Activated CD4-positive, CD25-positive, alpha-beta regulatory T cell treated with anti-CD3 and anti-CD28 coated beads, Interleukin-2, amount 50 U/mL, for 16 hours (primary cell): ENCODE results near the gene SLC17A8.
"Not testable (repeated sequence)": the region's sequence is repeated elsewhere in the genome, so short reads cannot be mapped to it uniquely, and the experiment has no call there.

Experiments used
- DNase-seq: peaks from one replicate; pipeline ENCODE4 v3.0.0-alpha.2; 2020; ENCODE audit warnings: low read depth, low spot score

The SLC17A8 gene

DNA sequence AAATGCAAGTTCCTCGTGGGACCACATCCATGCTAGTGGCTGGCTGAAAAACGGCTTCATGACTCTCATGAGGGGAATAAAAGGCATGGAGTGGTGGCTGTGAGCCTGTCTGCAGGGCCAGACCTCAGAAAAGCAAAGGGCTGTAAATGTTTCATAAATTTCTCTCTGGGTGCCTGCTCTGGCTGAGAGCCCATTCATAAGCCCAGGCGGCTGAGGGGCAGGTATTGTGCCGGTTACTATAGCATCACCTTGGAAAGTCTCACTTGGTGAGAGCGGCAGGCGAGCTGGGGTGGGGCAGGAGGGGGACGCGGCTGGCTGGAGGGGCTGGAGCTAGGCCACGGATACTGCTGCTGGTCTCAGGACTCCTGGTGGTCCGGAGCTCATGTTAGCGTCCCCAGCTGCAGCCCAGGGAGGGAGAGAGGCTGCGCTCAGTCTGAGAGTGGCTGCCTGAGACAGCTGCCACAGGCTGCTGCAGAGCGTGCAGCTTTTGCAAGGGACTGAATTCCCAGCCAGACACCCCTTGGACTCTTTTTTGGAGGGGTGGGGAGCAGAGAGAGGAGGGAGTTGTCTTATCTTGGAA is at the start of gene SLC17A8:
SLC17A8 (plus strand) TSS at position 431 of the 580 bp plus-strand sequence. CDS start 318 bp downstream, outside the sequence.
- no peak for DNase-seq

DNA sequence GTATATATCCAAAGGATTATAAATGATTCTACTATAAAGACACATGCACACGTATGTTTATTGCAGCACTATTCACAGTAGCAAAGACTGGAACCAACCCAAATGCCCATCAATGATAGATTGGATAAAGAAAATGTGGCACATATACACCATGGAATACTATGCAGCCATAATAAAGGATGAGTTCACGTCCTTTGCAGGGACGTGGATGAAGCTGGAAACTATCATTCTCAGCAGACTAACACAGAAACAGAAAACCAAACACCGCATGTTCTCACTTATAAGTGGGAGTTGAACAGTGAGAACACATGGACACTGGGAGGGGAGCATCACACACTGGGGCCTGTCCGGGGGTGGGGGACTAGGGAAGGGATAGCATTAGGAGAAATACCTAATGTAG is 48.7 kb upstream of the SLC17A8 start:
- not testable (repeated sequence) for DNase-seq

DNA sequence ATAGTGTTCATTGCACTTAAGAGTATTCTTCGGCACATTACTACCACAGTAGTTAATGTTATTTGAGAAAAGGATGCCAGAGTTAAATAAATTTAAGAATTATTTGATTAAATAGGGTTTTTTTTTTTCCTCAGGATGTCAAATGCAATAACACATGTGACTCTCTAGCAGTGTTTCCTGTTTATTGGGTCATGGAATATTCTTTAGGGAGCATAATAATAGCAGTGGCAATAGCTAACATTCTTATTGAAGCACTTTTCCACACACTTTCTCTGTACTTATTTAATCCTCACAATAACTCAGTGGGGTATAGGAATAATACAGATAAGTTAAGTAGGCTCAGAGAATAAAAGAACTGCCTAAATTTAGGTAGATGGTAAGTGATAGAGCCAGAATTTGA is 45.6 kb upstream of the SLC17A8 start:
- DNase-seq = no peak

- DNase-seq = no peak
Observed at GRCh38 chr12:100317371-100317770, 39.5 kb upstream of the SLC17A8 start.

GRCh38 chr12:100324498-100324897 is 32.4 kb upstream of the SLC17A8 start:
- no peak for DNase-seq

- no peak for DNase-seq
Observed at GRCh38 chr12:100326208-100326607, 30.7 kb upstream of the SLC17A8 start.

- no peak for DNase-seq
Observed at GRCh38 chr12:100329800-100330199, 27.1 kb upstream of the SLC17A8 start.

DNA sequence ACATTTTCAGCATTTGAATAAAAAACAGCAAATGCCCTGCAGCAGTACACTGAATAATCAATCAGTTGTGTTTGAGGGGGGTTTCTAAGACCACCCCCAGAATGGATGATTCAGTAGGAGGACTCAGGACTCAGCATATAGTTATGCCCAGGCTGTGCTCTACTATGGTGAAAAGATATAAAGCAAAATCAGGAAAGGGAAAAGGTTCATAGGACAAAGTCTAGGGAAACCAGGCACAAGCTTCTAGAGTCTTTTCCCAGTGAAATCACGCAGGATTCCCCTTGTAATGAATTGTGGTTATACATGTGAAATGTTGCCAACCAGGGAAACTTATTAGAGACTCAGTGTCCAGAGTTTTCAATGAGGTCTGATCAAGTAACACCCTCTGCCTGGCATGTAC is 25.0 kb upstream of the SLC17A8 start:
- no peak for DNase-seq

GRCh38 chr12:100332852-100333251 is 24.0 kb upstream of the SLC17A8 start:
- no peak for DNase-seq

GRCh38 chr12:100337299-100337698 is 19.6 kb upstream of the SLC17A8 start:
- no peak for DNase-seq

- no peak for DNase-seq
Observed at GRCh38 chr12:100337727-100338126, 19.1 kb upstream of the SLC17A8 start.

- DNase-seq = no peak
Observed at GRCh38 chr12:100339071-100339470, 17.8 kb upstream of the SLC17A8 start.

- DNase-seq = not testable (repeated sequence)
Observed at GRCh38 chr12:100342897-100343296, 14.0 kb upstream of the SLC17A8 start.

DNA sequence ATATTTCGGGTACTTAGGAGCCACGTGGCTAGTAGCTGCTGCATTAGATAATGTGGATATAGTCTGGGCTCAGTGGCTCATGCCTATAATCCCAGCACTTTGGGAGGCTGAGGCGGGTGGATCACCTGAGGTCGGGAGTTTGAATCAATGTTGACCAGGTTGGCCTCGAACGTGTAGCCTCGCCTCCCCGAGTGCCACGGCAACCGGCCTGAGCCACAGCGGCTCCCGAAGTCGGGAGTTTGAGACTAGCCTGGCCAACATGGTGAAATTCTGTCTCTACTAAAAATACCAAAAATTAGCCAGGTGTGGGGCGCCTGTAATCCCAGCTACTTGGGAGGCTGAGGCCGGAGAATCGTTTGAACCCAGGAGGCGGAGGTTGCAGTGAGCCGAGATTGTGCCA is 12.5 kb upstream of the SLC17A8 start:
- not testable (repeated sequence) for DNase-seq

DNA sequence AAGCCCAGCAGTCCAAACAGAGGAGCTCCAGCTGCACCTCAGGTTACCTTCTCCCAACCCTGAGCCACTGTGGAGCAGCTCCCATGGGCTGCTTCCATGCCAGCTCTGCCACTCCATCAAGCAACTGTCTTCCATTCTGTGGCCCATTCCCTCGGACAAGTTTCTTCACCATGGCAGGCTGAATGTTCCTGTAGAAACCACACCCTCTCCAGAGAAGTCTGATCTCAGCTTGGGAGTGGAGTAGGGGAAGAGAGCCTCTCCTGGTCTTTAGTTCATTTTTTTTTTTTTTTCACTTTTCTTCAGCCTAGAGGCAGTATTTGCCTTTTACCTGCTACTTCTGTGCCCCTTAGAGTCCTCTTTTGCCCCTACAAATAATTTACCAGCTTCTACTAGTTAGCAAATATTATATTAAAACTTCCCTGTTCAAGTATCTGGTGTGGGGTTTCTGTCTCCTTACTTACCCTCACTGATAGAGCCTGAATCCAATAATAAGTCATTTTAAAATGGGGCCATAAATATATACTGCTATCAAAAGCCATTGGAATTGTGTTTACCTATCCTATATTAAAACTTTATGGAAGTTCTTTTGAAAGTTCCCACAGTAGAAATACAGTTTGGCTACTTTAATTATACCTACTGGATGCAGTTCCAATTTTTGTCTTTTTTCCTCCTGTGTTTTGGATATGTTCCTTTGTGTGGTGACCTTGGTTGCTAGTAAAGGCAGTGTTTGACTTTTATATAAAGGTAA is 11.7 kb upstream of the SLC17A8 start:
- no peak for DNase-seq

DNA sequence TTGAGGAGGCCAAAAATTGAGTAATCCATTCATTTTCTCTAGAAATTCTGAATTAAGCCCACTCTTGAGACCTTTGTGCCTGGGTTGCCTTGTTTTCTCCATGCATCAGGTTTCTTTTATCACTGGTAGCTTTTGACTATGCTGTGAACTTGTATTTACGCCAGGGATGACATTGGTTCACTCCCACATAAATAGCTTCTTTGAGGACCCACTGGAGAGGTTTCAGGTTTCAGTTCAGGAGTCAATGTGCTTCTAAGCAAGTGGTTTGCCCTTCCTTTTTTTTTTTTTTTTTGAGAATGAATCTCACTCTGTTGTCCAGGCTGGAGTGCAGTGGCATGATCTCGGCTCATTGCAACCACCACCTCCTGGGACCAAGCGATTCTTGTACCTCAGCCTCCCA is 10.2 kb upstream of the SLC17A8 start:
- DNase-seq = no peak

DNA sequence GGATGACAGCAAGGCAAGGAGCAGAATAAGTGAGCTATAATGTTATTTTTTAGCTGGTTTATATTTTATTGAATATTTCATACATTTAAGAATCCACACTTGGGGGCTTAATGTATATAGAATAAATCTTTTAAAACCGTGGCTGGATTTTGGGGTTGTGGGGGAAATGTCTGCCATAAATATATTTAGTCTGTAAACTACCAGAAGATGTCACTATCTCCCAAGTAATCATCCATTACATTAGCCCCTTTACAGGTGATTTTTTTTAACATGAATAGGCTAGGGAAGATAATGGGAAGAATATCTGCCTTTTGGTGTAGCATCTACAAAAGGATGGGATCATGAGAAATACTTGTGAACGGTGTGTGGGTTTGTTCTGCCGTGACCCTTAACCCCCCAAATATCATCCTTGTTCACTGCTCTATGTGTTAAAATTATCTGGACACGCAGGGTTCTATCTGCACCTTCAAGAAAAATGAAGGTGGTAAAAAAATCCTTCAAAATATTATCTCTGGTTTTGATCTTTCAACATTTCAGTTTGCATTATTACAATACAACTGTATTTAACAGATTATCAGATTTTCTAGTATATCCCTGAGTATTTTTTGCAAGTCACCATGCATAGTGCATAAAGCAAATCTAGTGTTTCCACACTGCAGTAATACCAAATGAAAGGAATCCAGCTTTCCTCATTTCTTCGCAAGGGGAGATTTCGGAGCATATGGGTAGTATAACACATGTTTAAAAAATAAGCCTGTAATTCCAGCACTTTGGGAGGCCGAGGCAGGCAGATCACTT is 8.0 kb upstream of the SLC17A8 start:
- no peak for DNase-seq

DNA sequence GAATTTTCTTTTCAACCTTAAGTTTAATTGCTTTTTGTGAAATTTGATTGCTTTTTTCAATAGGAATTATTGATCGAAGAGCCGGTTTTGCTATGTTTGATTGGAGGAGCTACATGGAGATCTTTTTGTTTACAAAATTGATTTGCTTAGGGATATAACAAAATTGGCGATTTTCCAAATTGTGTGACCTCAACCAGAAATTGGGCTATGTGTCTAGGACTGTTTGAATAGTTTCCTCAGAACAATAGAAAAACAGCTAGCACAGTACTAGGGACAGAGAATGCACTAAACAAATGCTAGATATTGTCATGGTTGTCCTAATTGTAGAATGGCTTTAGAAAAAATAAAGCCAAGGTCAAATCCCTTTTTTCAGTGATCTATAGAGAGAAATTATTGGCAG is 2.4 kb downstream of the SLC17A8 start:
- DNase-seq = no peak

DNA sequence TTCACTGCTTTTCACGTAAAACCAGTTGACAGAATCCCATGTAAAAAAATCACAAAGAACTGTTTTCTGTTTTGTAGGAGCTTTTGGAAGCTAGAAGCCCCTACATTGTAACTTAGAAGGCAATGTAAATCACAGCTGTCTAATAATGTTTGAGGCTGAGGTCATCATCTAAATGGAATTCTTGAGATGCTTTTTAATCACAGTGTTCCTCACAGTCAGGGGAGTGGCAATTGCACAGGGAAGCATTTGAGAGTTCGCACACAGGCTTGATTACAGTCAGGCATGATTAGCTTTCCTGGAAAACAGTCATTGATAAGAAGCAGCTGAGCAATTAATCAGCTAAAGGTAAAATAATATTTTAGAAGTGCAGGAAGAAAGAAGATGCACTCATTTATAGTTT is 2.9 kb downstream of the SLC17A8 start:
- no peak for DNase-seq

GRCh38 chr12:100360450-100360849 is 3.6 kb downstream of the SLC17A8 start:
- DNase-seq = no peak

DNA sequence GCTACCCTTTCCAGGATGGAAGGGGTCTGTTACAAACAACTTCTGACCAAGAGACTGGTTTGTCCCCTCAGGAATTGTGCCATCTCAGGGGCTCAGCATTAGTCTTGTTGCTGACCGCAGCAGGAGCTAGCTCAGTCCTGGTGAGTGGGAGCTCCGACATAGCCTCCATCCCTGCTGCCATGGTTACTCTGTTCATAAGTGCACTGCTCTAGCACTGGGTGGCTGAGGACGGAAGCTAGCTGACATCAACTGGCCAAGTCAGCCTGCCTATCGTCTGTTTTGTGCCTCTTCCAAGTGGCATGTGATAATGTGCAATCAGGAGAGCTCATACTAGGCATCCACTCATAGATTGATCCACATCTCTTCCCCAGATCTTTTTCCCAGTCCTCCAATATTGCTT is 7.5 kb downstream of the SLC17A8 start:
- DNase-seq = no peak

DNA sequence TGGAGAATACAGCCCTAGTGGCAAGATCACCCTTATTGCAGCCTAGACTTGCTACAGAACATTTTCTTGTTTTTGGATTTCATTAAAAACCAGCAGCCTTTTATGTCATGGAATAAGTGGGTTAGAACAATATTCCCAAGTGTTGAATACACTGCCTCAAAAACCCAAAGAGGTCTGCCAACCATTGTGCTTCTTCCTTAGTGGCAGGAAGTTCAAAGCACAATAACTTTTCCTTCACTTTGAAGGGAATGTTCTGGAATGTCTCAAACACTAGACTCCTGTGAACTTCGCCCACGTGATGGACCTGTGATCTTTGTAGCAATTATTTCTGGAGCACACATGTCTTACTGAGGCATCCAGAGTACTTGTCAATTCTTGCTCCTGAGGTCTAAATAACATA is 8.5 kb downstream of the SLC17A8 start:
- DNase-seq = no peak

GRCh38 chr12:100368066-100368465 is 11.2 kb downstream of the SLC17A8 start:
- no peak for DNase-seq
